ENCODE measurements around the gene LINC00237. TPM values are rescaled to one million over a fixed set of nuclear protein-coding genes. Genes with fewer than 3 reads are reported as not detected.

The LINC00237 gene
- total RNA-seq, 3 donors from 2014 or later (not counting 1 experiment from before 2014, with no cell fraction given) = not detected

GRCh38 chr20:21103582-21104465, 2.3 kb downstream of the LINC00237 start:
- H3K4me3 ChIP-seq (ENCODE audit: low read length) = no peak overlapping the region
- no peaks in the 10 kb centered on the region for H3K36me3 Mint-ChIP-seq
- no peaks in the 10 kb centered on the region for H3K9me3 Mint-ChIP-seq
- H3K27me3 ChIP-seq (ENCODE audit: control insufficient read depth, insufficient read depth, low read length) = peaks cover 89% of the 10 kb centered on the region
- no peaks in the 10 kb centered on the region for H3K36me3 ChIP-seq (ENCODE audit: control insufficient read depth, insufficient read depth, low read length)
- no peak overlapping the region for H3K27ac ChIP-seq (ENCODE audit: low read length)
- intact Hi-C loops (cut with micrococcal nuclease) = loop anchor here (10.0 kb wide), 1 partner anchor 201 kb away; the partner anchor contains the start of gene XRN2
- peaks cover 7% of the 10 kb centered on the region for H3K9me3 ChIP-seq (ENCODE audit: control insufficient read depth, insufficient read depth, low read length)
- peak in 1 of 2 donors; percentile 43 for DNase-seq
- H3K4me1 ChIP-seq (ENCODE audit: control insufficient read depth, insufficient read depth, low read length) = peaks cover 57% of the 10 kb centered on the region
- peak overlapping the region; percentile 17 for H3K4me3 Mint-ChIP-seq
- peaks cover 24 to 28% of the 10 kb centered on the region in 2 donors for H3K4me1 Mint-ChIP-seq
- ATAC-seq = no peak
- no peak overlapping the region for H3K27ac Mint-ChIP-seq
- TF ChIP-seq CTCF (IDR thresholded peaks at IDR 0.05) = no peak
- WGBS (ENCODE audit: insufficient coverage) = 15% methylated on average over 32 of the region's 32 CpGs
- peaks cover 51% of the 10 kb centered on the region in 2 donors for H3K27me3 Mint-ChIP-seq (ENCODE audit: low read depth in 2 of 2)

GRCh38 chr20:21102603-21103311, 3.4 kb downstream of the LINC00237 start:
- Mint-ChIP-seq H3K27me3 (ENCODE audit: low read depth in 2 of 2) (peaks cover 48 to 51% of the 10 kb centered on the region in 2 donors), H3K9me3 (no peaks in the 10 kb centered on the region), H3K27ac (peak overlapping the region in 1 of 2 donors; percentile 65), H3K4me1 (peaks cover 28 to 29% of the 10 kb centered on the region in 2 donors), H3K36me3 (no peaks in the 10 kb centered on the region), H3K4me3 (peak overlapping the region; percentile 77)
- DNase-seq (peak in 1 of 2 donors; percentile 70), ATAC-seq (peak; percentile 42 to 60 (median 57))
- peaks cover 7% of the 10 kb centered on the region for H3K9me3 ChIP-seq (ENCODE audit: control insufficient read depth, insufficient read depth, low read length)
- H3K27ac ChIP-seq (ENCODE audit: low read length) = no peak overlapping the region
- no peak for TF ChIP-seq CTCF (IDR thresholded peaks at IDR 0.05)
- no peaks in the 10 kb centered on the region for H3K36me3 ChIP-seq (ENCODE audit: control insufficient read depth, insufficient read depth, low read length)
- WGBS (ENCODE audit: insufficient coverage) = under 1% methylated on average over 37 of the region's 38 CpGs
- H3K27me3 ChIP-seq (ENCODE audit: control insufficient read depth, insufficient read depth, low read length) = peaks cover 88% of the 10 kb centered on the region
- peak overlapping the region; percentile 26 for H3K4me3 ChIP-seq (ENCODE audit: low read length)
- peaks cover 57% of the 10 kb centered on the region for H3K4me1 ChIP-seq (ENCODE audit: control insufficient read depth, insufficient read depth, low read length)
- intact Hi-C loops (cut with micrococcal nuclease) = loop anchor here (10.0 kb wide), 1 partner anchor 202 kb away; the partner anchor contains the start of gene XRN2

- H3K9me3 ChIP-seq (ENCODE audit: control insufficient read depth, insufficient read depth, low read length) = peaks cover 7% of the 10 kb centered on the region
- Mint-ChIP-seq H3K27ac (peak overlapping the region in 1 of 2 donors; percentile 65), H3K4me3 (peak overlapping the region; percentile 77), H3K4me1 (peaks cover 28 to 29% of the 10 kb centered on the region in 2 donors), H3K36me3 (no peaks in the 10 kb centered on the region), H3K27me3 (ENCODE audit: low read depth in 2 of 2) (peaks cover 47 to 50% of the 10 kb centered on the region in 2 donors), H3K9me3 (no peaks in the 10 kb centered on the region)
- WGBS (ENCODE audit: insufficient coverage) = 10% methylated on average over 35 of the region's 35 CpGs
- H3K4me1 ChIP-seq (ENCODE audit: control insufficient read depth, insufficient read depth, low read length) = peaks cover 57% of the 10 kb centered on the region
- H3K4me3 ChIP-seq (ENCODE audit: low read length) = peak overlapping the region; percentile 26
- intact Hi-C loops (cut with micrococcal nuclease) = loop anchor here (10.0 kb wide), 1 partner anchor 203 kb away; the partner anchor contains the start of gene XRN2
- peaks cover 84% of the 10 kb centered on the region for H3K27me3 ChIP-seq (ENCODE audit: control insufficient read depth, insufficient read depth, low read length)
- H3K27ac ChIP-seq (ENCODE audit: low read length) = no peak overlapping the region
- no peaks in the 10 kb centered on the region for H3K36me3 ChIP-seq (ENCODE audit: control insufficient read depth, insufficient read depth, low read length)
- TF ChIP-seq CTCF (IDR thresholded peaks at IDR 0.05) = no peak
- ATAC-seq (peak in 1 of 3 donors; percentile 9), DNase-seq (peak in 1 of 2 donors; percentile 52)
These were observed 4.1 kb downstream of the LINC00237 start for GRCh38 chr20:21101932-21102575.
